Naive B cell (primary cell): ENCODE data around the gene FHIT. TPM values are rescaled to one million over a fixed set of nuclear protein-coding genes. Genes with fewer than 3 reads are reported as not detected.
A peak's percentile ranks its signal among the peaks of the same experiment; 100 is the strongest.
"Not testable (repeated sequence)": the region's sequence is repeated elsewhere in the genome, so short reads cannot be mapped to it uniquely, and the experiment has no call there.

ENCODE experiments used
- ATAC-seq, 2 donors: fragments of 150-1000 bp; cut with Tn5 transposase; 2 replicates each; pipeline ENCODE4 v1.10.0; 2021; ENCODE audit warnings: low read depth in 2 of 2, mild to moderate bottlenecking in 2 of 2, moderate library complexity in 2 of 2
- DNase-seq: peaks from one replicate; pipeline ENCODE4 v3.0.0; 2022
- H3K27ac Mint-ChIP-seq, 6 donors: one replicate each; pipeline ENCODE4 v1.8.0; 2020 to 2022; ENCODE audit warnings: mild to moderate bottlenecking in 6 of 6, mixed read lengths in 6 of 6, moderate library complexity in 5 of 6, inconsistent platforms in 2 of 6
- H3K27me3 Mint-ChIP-seq, 3 donors: one replicate each; pipeline ENCODE4 v1.8.0; 2021 to 2022; ENCODE audit warnings: mixed read lengths in 3 of 3, mild to moderate bottlenecking in 1 of 3
- H3K36me3 Mint-ChIP-seq, 2 donors: one replicate each; pipeline ENCODE4 v1.8.0; 2020 to 2022; ENCODE audit warnings: mixed read lengths in 2 of 2, inconsistent platforms in 1 of 2, mild to moderate bottlenecking in 1 of 2
- H3K4me1 Mint-ChIP-seq, 3 donors: one replicate each; pipeline ENCODE4 v1.8.0; 2020 to 2022; ENCODE audit warnings: mixed read lengths in 3 of 3, inconsistent platforms in 1 of 3, mild to moderate bottlenecking in 1 of 3, moderate library complexity in 1 of 3
- H3K4me3 Mint-ChIP-seq, 8 donors: one replicate each; pipeline ENCODE4 v1.8.0; 2020 to 2022; ENCODE audit warnings: mild to moderate bottlenecking in 8 of 8, mixed read lengths in 8 of 8, moderate library complexity in 8 of 8, inconsistent platforms in 2 of 8
- H3K9me3 Mint-ChIP-seq, 7 donors: one replicate each; pipeline ENCODE4 v1.8.0; 2020 to 2022; ENCODE audit warnings: mixed read lengths in 7 of 7, mild to moderate bottlenecking in 5 of 7, inconsistent platforms in 2 of 7, moderate library complexity in 1 of 7
- polyA plus RNA-seq, 6 donors: library from polyadenylated mRNA; unstranded; fragments of 300-500 nt; fragmentation: Illumina TruSeq; gene quantifications; one replicate each; pipeline ENCODE4 v1.2.3, GENCODE V29; 2021; ENCODE audit warnings: low read depth in 6 of 6

FHIT gene
- polyA plus RNA-seq, 6 donors from 2014 or later: 3.2 to 12.6 (median 7.1) TPM

GRCh38 chr3:61051666-61052065 is 199.6 kb downstream of the FHIT start:
- H3K36me3 Mint-ChIP-seq: no peaks in the 10 kb centered on the region
- ATAC-seq (no peak), DNase-seq (no peak)
- no peaks in the 10 kb centered on the region for H3K27me3 Mint-ChIP-seq
- H3K4me3 Mint-ChIP-seq: no peak overlapping the region
- peaks cover 0 to 13% (median 2%) of the 10 kb centered on the region in 7 donors for H3K9me3 Mint-ChIP-seq
- no peak overlapping the region for H3K27ac Mint-ChIP-seq
- no peaks in the 10 kb centered on the region for H3K4me1 Mint-ChIP-seq

- DNase-seq, H3K4me3 Mint-ChIP-seq, ATAC-seq, H3K27ac Mint-ChIP-seq, H3K4me1 Mint-ChIP-seq, H3K27me3 Mint-ChIP-seq: not testable (repeated sequence)
- Mint-ChIP-seq H3K9me3 (peaks cover 0 to 30% (median 13%) of the 10 kb centered on the region in 7 donors), H3K36me3 (peaks cover 0 to 17% of the 10 kb centered on the region in 2 donors)
Measured at GRCh38 chr3:61045169-61045568, 206.1 kb downstream of the FHIT start.

GRCh38 chr3:61043156-61043555 is 208.1 kb downstream of the FHIT start:
- H3K36me3 Mint-ChIP-seq: peaks cover 7 to 23% of the 10 kb centered on the region in 2 donors
- no peak for ATAC-seq
- no peaks in the 10 kb centered on the region for H3K27me3 Mint-ChIP-seq
- no peaks in the 10 kb centered on the region for H3K4me1 Mint-ChIP-seq
- no peak for DNase-seq
- H3K27ac Mint-ChIP-seq: no peak overlapping the region
- no peak overlapping the region for H3K4me3 Mint-ChIP-seq
- peaks cover 0 to 23% (median 17%) of the 10 kb centered on the region in 7 donors for H3K9me3 Mint-ChIP-seq

GRCh38 chr3:61040618-61041017 is 210.6 kb downstream of the FHIT start:
- DNase-seq (no peak), ATAC-seq (no peak)
- Mint-ChIP-seq H3K27me3 (no peaks in the 10 kb centered on the region), H3K36me3 (peaks cover 7 to 23% of the 10 kb centered on the region in 2 donors), H3K9me3 (peaks cover 0 to 21% (median 13%) of the 10 kb centered on the region in 7 donors), H3K4me3 (no peak overlapping the region), H3K27ac (no peak overlapping the region), H3K4me1 (no peaks in the 10 kb centered on the region)

GRCh38 chr3:61035573-61035972 is 215.7 kb downstream of the FHIT start:
- H3K9me3 Mint-ChIP-seq: peaks cover 0 to 10% (median 8%) of the 10 kb centered on the region in 7 donors
- DNase-seq (no peak), ATAC-seq (no peak)
- H3K36me3 Mint-ChIP-seq: peaks cover 7 to 10% of the 10 kb centered on the region in 2 donors
- no peak overlapping the region for H3K27ac Mint-ChIP-seq
- no peaks in the 10 kb centered on the region for H3K27me3 Mint-ChIP-seq
- H3K4me3 Mint-ChIP-seq: no peak overlapping the region
- no peaks in the 10 kb centered on the region for H3K4me1 Mint-ChIP-seq

- Mint-ChIP-seq H3K27ac (no peak overlapping the region), H3K27me3 (no peaks in the 10 kb centered on the region), H3K36me3 (no peaks in the 10 kb centered on the region), H3K9me3 (peaks cover 0 to 6% (median 4%) of the 10 kb centered on the region in 7 donors), H3K4me3 (no peak overlapping the region), H3K4me1 (peaks cover 0 to 6% (median 0%) of the 10 kb centered on the region in 3 donors)
- DNase-seq (no peak), ATAC-seq (no peak)
Measured at GRCh38 chr3:61032991-61033390, 218.3 kb downstream of the FHIT start.

- Mint-ChIP-seq H3K4me1 (peaks cover 0 to 6% (median 0%) of the 10 kb centered on the region in 3 donors), H3K9me3 (peaks cover 0 to 6% (median 4%) of the 10 kb centered on the region in 7 donors), H3K27me3 (no peaks in the 10 kb centered on the region), H3K36me3 (no peaks in the 10 kb centered on the region), H3K4me3 (no peak overlapping the region), H3K27ac (no peak overlapping the region)
- ATAC-seq (no peak), DNase-seq (no peak)
Measured at GRCh38 chr3:61031503-61031902, 219.7 kb downstream of the FHIT start.

GRCh38 chr3:61030469-61031035 is 220.7 kb downstream of the FHIT start:
- Mint-ChIP-seq H3K36me3 (no peaks in the 10 kb centered on the region), H3K4me3 (peak overlapping the region in 1 of 8 donors; percentile 64), H3K9me3 (peaks cover 0 to 6% (median 4%) of the 10 kb centered on the region in 7 donors), H3K27me3 (no peaks in the 10 kb centered on the region), H3K4me1 (peaks cover 0 to 6% (median 0%) of the 10 kb centered on the region in 3 donors), H3K27ac (no peak overlapping the region)
- DNase-seq: no peak
- no peak for ATAC-seq

GRCh38 chr3:61029194-61029593 is 222.1 kb downstream of the FHIT start:
- DNase-seq: no peak
- Mint-ChIP-seq H3K27ac (peak overlapping the region in 1 of 6 donors; percentile 8), H3K9me3 (peaks cover 0 to 4% (median 4%) of the 10 kb centered on the region in 7 donors), H3K4me1 (peaks cover 0 to 6% (median 0%) of the 10 kb centered on the region in 3 donors), H3K36me3 (no peaks in the 10 kb centered on the region), H3K27me3 (no peaks in the 10 kb centered on the region), H3K4me3 (peak overlapping the region in 1 of 8 donors; percentile 31)
- no peak for ATAC-seq

- DNase-seq (no peak), ATAC-seq (no peak)
- H3K27ac Mint-ChIP-seq: no peak overlapping the region
- H3K4me1 Mint-ChIP-seq: no peaks in the 10 kb centered on the region
- H3K36me3 Mint-ChIP-seq: peaks cover 8 to 10% of the 10 kb centered on the region in 2 donors
- no peaks in the 10 kb centered on the region for H3K27me3 Mint-ChIP-seq
- no peak overlapping the region for H3K4me3 Mint-ChIP-seq
- H3K9me3 Mint-ChIP-seq: peaks cover 5 to 24% (median 22%) of the 10 kb centered on the region in 7 donors
Measured at GRCh38 chr3:61018807-61019206, 232.4 kb downstream of the FHIT start.

- H3K27me3 Mint-ChIP-seq, H3K4me3 Mint-ChIP-seq, H3K27ac Mint-ChIP-seq, H3K36me3 Mint-ChIP-seq, H3K4me1 Mint-ChIP-seq, DNase-seq, ATAC-seq: not testable (repeated sequence)
- H3K9me3 Mint-ChIP-seq: peaks cover 5 to 15% (median 14%) of the 10 kb centered on the region in 7 donors
Measured at GRCh38 chr3:61017028-61017427, 234.2 kb downstream of the FHIT start.

- peaks cover 0 to 8% (median 4%) of the 10 kb centered on the region in 7 donors for H3K9me3 Mint-ChIP-seq
- H3K27me3 Mint-ChIP-seq: no peaks in the 10 kb centered on the region
- H3K4me3 Mint-ChIP-seq: no peak overlapping the region
- H3K36me3 Mint-ChIP-seq: peaks cover 0 to 10% of the 10 kb centered on the region in 2 donors
- H3K27ac Mint-ChIP-seq: peak overlapping the region in 1 of 6 donors; percentile 6
- no peak for DNase-seq
- ATAC-seq: no peak
- H3K4me1 Mint-ChIP-seq: no peaks in the 10 kb centered on the region
Measured at GRCh38 chr3:61015859-61016258, 235.4 kb downstream of the FHIT start.

- Mint-ChIP-seq H3K4me1 (no peaks in the 10 kb centered on the region), H3K4me3 (no peak overlapping the region), H3K9me3 (peaks cover 0 to 5% (median 0%) of the 10 kb centered on the region in 7 donors), H3K36me3 (peaks cover 0 to 5% of the 10 kb centered on the region in 2 donors), H3K27me3 (no peaks in the 10 kb centered on the region), H3K27ac (no peak overlapping the region)
- no peak for DNase-seq
- ATAC-seq: no peak
Measured at GRCh38 chr3:61015408-61015807, 235.8 kb downstream of the FHIT start.

- Mint-ChIP-seq H3K4me1 (peaks cover 23 to 27% (median 26%) of the 10 kb centered on the region in 3 donors), H3K4me3 (peak overlapping the region; percentile 23 to 83 (median 58)), H3K27me3 (no peaks in the 10 kb centered on the region), H3K9me3 (no peaks in the 10 kb centered on the region), H3K36me3 (no peaks in the 10 kb centered on the region), H3K27ac (peak overlapping the region; percentile 86 to 97 (median 94))
- DNase-seq: peak; percentile 64
- peak; percentile 99 to 100 for ATAC-seq
Measured at GRCh38 chr3:61008998-61009380, 242.3 kb downstream of the FHIT start.
